ENCODE data around the gene MT2A.

The MT2A gene

GRCh38 chr16:56639045-56639444, 30.7 kb downstream of the MT2A start:
- no peak for DNase-seq

DNA sequence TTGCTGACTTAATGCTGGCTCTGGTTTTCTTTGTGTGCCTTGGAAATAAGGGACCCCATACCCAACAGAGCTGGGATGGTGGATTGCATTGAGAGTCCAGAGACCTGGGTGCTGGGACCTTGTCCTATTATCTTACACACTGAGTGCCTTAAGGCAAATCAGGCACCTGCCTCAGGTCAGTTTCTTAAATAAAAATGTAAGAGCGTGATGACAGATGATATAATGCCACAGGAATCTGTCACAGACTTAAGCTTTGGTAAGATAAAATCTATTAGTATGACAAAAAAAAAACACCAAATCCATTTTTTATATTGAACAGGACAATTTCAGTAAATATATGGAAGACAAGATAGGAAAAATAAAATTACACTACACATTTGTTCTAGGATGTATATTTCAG, 31.7 kb downstream of the MT2A start:
- no peak for DNase-seq

- DNase-seq = no peak
Observed at GRCh38 chr16:56641166-56641565, 32.8 kb downstream of the MT2A start.

GRCh38 chr16:56643080-56643778, 34.8 kb downstream of the MT2A start:
- DNase-seq = peak; percentile 27

DNA sequence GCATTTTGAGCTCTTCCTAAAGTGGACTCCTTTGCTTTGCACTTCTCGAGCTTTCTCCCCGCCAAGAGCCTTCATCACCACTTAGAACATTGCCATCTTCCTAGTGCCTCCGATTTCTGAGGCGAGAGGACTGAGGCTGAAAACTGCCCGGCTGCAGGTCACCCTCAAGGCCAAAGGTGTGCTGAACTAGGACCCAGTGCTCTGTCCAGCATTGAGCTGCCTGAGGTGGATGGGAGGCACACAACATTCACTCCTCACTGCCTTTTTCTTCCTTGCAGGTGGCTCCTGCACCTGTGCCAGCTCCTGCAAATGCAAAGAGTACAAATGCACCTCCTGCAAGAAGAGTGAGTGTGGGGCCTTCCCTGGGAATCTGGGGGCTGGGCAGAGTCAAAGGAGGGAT, 35.4 kb downstream of the MT2A start:
- DNase-seq = no peak

DNA sequence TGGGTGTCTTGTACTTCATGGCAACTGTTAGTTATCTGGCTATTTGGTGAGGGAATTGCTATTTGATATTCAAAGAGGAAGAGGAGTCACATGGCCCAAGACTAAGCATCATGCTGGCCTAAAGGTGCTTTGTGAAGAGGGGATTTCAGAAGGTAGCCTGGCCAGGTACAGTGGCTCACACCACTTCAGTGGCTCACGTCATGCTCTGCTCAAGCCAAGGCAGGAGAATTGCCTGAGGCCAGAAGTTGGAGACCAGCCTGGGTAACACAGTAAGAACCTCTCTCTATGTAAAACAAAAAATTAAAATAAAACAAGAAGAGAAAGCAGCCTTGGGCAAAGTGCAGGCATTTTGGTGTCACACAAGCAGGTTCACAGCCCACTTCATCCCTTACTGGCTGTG, 36.9 kb downstream of the MT2A start:
- no peak for DNase-seq

DNA sequence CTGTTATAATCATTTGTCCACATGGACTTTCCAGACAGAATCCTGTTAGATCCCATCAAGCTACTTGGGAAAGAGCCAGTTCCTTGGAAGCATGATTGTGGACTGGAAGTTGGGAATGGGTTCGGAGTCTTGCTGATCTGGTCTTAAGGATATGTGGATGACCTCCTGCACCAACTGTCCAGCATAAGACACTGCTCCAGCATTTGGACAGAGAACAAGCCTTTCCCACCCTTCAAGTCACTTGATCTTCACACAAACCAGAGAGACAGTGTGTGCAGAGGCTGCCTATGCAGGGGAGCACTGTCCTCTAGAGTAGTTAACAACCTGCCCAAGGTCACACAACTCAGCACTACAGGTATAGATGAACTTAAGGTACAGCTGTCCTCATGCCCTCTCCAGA, 37.5 kb downstream of the MT2A start:
- no peak for DNase-seq

- no peak for DNase-seq
Observed at GRCh38 chr16:56647641-56648431, 39.5 kb downstream of the MT2A start.

DNA sequence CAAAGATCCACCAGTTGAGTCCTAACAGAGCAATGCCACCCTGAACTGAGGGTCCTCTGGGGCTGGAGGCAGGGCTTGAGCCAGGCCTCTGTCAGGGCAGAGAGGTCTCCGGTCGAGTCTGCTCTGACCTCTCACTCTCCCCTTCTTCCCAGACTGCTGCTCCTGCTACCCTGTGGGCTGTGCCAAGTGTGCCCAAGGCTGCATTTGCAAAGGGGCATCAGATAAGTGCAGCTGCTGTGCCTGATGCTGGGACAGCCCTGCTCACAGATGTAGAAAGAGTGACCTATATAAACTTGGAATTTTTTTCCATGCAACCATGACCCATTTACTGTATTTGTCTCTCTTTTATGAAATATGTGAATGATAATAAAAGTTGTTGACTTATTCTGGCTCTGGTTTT, 40.9 kb downstream of the MT2A start:
- DNase-seq = no peak

DNA sequence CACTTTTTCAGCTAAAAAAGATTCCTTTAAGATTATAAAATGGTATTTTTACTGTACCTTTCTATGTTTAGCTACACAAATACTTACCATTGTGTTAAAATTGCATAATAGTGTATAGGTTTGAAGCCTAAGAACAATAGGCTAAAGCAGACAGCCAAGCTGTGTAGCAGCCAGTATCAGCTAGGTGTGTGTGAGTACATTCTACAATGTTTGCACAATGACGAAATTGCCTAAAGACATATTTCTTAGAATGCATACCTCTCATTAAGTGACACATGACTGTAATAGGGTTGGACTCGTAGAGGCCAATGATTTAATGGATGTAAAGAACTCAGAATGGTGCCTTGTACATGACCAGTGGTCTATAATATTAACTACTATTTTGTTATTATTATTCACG, 41.4 kb downstream of the MT2A start:
- no peak for DNase-seq

DNA sequence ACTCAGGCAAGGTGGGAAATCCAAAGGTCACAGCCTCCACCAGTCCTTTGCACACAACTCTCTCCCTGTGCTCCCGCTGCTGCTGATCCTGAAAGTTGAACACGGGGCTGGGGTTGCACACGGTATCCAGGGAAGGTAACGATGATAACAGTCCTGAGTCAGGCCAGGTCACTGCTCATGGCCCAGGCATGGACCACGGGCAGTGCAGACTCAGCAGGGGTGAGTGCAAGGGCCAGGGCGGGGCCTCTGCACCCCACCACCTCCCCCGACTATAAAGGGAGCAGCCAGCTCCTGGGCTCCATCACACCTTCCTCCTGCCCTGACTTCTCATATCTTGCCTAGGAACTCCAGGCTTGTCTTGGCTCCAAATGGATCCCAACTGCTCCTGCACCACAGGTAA, 43.2 kb downstream of the MT2A start, which contains the start of gene MT1B:
MT1B (plus strand) TSS at position 301 of the 400 bp plus-strand sequence; CDS start at position 369, 68 bp downstream.
- DNase-seq = no peak

DNA sequence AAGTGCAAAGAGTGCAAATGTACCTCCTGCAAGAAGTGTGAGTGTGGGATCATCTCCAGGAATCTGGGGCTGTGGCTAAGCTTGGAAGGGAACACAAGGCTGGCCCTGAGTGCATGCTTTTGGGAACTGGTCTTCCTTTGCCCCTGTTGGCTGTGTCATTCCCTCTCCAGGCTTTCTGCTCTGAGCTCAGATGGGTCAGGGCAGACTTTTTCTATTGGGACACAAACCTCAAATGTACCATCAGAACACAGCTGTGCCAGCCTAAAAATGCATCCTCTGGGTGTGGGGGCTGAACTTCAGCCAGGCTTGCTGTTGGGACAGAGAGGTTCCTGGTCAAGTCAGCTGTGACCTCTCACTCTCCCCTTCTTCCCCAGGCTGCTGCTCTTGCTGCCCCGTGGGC, 44.2 kb downstream of the MT2A start:
- DNase-seq = no peak

DNA sequence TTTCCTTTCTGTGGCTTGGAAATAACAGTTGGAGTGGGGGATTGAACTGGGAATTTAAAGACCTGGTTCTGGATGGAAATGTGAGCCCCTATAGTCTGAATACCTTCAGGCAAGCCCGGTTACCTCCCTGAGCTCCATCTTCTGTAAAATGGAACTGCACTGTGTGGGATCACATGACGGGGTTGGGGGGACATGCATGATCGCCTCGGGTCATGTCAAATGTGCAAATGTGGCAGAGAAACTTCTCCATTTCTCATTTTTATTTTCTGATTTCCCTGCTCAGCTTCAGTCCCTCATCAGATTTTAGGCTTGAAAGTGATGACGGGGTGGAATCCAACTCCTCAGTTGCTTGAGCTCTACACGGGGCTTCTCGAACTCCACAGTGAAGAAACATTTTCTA, 44.8 kb downstream of the MT2A start:
- no peak for DNase-seq

GRCh38 chr16:56657555-56658326, 49.4 kb downstream of the MT2A start, which contains the start of gene MT1F:
Gene MT1F (plus strand): TSS chr16:56657959. CDS start chr16:56658059, 100 bp downstream.
- peak; percentile 36 for DNase-seq

- no peak for DNase-seq
Observed at GRCh38 chr16:56658327-56658875, 50.0 kb downstream of the MT2A start.

Measured in midbrain (tissue), 1 donor.